GM18507 (cell line): ENCODE measurements around the gene NTPCR.

Experiments
- DNase-seq: peaks from one replicate; pipeline ENCODE4 v3.0.0; 2011; ENCODE audit warnings: low read depth; ENCODE audit not compliant: insufficient read length; ENCODE audit errors: extremely low spot score
- FAIRE-seq: peaks from 2 replicates; lab custom pipeline; 2011; peaks lifted over from hg19 to GRCh38; lab: Jason Lieb, UNC

The NTPCR gene

GRCh38 chr1:233033361-233033760 lies 83.0 kb downstream of the NTPCR start:
- no peak for FAIRE-seq

More at GRCh38 chr1:233033361-233033760, 83.0 kb downstream of the NTPCR start:
- no peak for DNase-seq
